Smooth muscle cell of the brain vasculature (primary cell): Measurements from ENCODE around the gene GARRE1.
"Not testable (repeated sequence)": the region's sequence is repeated elsewhere in the genome, so short reads cannot be mapped to it uniquely, and the experiment has no call there.

Experiments
- DNase-seq: peaks from one replicate; pipeline ENCODE4 v3.0.0-alpha.2; 2012; ENCODE audit warnings: low read depth, low spot score

The GARRE1 gene

GRCh38 chr19:34232566-34233481, 21.5 kb upstream of the GARRE1 start:
- DNase-seq: peak; percentile 65

DNA sequence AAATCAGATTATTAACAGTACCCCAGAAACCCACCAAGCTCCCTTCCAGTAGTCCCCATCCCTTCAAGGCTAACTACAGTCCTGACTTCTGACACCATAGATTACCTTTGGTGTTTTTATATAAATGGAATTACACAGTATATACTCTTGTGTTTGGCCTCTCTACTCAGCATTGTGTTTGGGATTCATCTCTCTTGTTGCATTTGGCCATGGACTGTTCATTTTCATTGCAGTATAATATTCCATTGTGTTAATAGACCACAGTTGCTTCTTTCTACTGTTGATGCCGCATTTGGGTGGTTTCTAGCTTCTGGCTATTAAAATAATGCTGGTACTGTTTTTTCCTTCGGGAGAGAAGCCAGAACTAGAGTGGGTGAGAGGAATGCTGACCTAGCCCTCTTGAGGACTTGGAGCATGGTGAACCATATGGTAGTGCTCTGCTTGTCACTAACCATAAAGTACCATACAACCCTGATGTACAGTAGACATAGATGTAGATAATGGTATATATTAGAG, 18.9 kb upstream of the GARRE1 start:
- no peak for DNase-seq

DNA sequence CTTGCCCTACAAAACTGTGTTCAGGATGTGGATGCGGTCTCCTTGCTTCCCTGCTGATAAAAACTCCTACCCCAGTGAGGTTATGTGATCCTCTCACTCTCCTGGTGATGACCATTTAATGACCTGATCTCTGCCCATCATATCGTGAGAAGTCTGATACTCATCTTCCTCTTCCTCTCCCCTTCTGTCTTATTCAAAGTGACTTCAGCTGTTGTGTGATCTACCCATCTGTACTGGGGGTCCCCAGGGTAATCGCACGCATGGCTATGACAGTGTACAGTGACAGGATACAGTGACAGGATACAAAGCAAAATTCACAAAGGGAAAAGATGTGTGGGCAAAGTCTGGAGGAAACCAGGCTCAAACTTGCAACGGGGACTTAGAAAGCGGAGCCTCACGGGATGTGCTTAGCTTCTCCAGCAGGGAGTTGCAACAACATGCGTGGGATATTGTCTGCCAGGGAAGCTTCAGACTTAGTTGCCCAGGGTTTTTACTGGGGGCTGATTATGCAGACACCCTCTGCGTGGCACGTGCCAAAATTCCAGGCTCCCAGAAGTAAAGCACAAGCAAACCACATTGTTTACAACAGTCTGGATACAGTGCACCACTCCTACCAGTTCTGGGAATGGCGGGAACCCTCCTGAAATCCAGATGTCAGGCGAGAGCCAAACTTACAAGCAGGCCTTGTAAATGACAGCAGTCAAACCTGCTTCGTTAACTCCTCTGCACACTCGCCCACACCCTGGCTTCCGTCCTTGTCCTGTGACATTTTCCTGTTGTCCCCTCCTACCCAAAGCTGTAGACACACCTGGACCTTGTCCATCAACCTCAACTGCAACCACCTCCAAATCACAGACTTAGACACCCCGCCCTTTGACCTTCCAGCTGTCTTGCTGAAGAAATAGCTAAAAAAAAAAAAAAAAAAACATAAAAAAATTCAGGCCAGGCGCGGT, 18.0 kb upstream of the GARRE1 start:
- DNase-seq: no peak

- DNase-seq: no peak
These were observed 17.1 kb upstream of the GARRE1 start for GRCh38 chr19:34237283-34237682.

DNA sequence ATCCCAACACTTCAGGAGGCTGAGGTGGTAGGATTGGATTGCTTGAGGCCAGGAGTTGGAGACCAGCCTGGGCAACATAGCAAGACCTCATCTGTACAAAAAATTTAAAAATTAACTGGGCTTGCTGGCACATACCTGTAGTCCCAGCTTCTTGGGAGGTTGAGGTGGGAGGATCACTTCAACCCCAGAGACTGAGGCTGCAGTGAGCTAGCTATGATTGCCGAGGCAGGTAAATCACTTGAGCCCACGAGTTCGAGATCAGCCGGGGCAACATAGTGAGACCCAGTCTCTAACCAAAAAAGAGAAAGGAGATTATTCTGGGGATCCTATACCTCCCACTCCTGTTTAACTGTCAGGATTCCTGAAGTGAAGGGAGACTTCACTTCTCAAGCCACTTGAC, 16.4 kb upstream of the GARRE1 start:
- DNase-seq: no peak

- no peak for DNase-seq
These were observed 12.6 kb upstream of the GARRE1 start for GRCh38 chr19:34241513-34242337.

DNA sequence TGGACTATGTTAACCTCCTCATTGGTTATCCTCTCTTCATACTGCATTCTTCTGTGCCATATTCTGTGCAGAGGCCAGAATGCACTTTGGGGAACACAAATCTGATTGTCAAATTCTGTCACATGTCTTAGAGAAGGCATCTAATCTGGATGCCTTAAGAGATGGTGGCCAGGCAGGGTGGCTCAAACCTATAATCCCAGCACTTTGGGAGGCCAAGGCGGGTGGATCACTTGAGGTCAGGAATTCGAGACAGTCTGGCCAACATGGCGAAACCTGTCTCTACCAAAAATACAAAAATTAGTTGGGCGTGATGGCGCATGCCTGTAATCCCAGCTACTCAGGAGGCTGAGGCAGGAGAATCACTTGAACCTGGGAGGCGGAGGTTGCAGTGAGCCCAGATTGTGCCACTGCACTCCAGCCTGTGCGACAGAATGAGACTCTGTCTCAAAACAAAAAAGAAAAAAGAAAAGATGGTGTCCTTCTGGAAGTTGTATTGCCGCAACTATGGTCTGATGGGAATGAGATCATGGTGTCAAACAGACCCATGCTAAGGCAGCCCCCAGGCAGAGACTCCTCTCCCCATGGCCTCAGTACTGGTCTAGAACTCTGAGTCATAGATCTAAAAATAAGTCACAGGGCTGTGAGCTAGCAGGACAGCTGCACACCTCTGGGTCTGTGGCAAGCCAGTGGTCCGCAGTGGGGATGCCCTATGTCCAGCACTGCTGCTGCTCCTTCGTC, 11.0 kb upstream of the GARRE1 start:
- not testable (repeated sequence) for DNase-seq

DNA sequence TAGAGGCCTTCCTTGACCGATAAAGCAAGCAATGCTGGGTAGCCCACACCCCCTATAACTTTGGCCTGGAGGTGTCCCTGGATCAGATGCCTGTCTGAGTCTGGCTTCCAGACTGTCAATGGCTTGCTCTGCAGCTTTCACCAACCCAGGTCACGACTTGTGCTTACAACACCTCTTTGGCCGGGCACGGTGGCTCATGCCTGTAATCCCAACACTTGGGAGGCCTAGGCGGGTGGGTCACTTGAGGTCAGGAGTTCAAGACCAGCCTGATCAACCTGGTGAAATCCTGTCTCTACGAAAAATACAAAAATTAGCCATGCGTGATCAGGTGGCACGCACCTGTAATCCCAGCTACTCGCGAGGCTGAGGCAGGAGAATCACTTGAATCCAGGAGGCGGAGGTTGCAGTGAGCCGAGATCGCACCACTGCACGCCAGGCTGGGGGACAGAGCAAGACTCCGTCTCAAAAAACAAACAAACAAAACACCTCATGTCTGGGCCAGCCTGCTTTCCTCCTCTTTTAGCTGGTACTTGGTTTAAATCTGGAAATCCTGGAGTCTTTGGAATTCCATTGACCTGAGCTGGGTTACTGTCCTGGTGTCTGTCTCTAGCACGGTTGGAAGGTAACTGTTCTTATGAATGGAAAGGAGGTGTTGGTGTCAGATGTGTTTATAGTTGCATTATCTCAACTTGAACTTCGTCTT, 10.3 kb upstream of the GARRE1 start:
- DNase-seq: no peak

- DNase-seq: no peak
These were observed 9.6 kb upstream of the GARRE1 start for GRCh38 chr19:34244611-34245299.

GRCh38 chr19:34246340-34246739, 8.0 kb upstream of the GARRE1 start:
- peak; percentile 90 for DNase-seq

GRCh38 chr19:34248941-34249340, 5.4 kb upstream of the GARRE1 start:
- DNase-seq: no peak

DNA sequence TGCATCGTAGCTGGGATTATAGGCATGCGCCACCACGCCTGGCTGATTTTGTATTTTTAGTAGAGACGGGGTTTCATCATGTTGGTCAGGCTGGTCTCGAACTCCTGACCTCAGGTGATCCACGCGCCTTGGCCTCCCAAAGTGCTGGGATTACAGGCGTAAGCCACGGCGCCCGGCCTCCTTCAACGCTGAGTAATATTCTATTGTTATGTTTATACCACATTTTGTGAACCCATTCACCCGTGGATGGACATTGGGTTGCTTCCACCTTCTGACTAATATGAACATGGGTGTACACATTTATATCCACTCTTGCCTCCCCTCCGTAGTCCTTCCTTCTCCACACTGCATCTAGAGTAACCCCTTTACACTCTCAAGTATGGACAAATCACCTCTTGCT, 1.2 kb upstream of the GARRE1 start:
- DNase-seq: not testable (repeated sequence)

- not testable (repeated sequence) for DNase-seq
These were observed 691 bp upstream of the GARRE1 start for GRCh38 chr19:34253681-34254045.

GRCh38 chr19:34254698-34255432, 511 bp downstream of the GARRE1 start:
- DNase-seq: no peak

DNA sequence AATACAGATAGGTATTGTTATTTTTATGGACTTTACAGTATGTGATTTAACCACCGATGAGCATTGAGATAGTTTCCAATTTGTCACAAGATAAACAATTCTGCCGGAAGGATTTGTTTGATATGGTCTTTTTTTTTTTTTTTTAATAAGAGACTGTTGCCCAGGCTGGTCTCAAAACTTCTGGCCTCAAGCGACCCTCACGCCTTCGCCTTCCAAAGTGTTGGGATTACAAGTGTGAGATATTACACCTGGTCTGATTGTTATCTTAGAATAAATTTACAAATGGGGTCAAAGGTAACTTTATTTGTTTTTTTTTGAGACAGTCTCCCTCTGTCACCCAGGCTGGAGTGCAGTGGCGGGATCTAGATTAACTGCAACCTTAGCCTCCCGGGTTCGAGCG, 1.2 kb downstream of the GARRE1 start:
- no peak for DNase-seq

DNA sequence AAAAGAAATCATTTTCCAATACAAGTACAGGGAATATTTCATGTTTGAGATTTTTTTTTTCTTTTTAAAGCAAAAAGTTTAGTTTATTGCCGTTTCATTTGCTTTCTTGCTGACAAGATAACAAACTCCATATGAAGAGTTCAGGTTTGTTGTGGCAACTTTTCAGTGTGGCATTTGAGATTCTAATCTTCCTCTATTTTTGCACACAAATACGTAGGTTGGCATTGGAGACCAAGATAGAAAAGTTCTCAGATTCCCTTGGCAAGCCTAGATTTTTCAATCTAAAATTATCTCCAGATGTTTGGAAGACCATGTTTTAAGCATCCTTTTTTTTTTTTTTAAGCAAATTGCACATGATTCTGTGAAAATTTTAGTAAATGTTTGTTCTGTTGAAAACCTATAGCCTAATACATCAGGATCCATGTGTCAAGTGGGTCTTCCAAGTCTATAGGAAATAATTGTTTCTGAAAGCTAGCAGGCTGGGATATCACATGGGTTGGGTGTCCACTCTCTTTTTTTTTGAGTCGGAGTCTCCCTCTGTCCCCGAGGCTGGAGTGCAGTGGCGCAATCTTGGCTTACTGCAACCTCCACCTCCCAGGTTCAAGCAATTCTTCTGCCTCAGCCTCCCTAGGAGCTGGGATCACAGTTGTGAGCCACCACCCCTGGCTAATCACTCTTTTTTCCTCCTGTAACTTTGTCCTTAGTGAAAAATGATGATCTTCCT, 2.6 kb downstream of the GARRE1 start:
- DNase-seq: no peak

DNA sequence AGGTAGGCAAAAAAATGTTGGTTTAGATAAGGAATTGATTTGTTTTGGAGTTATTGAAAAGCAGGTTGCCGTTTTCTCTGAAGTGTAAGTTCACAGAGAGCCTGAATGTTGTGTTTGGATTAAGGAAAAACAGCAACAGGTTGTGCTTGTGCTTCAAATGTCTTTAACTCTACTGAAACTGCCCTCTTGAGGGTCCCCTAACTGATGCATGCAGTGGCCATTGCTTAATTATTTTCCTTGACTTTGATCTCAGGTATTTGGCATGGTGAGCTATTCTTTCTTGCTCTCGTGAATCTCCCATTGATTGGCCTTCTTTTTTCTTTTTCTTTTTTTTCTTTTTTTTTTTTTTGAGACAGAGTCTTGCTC, 3.2 kb downstream of the GARRE1 start:
- no peak for DNase-seq
